Right lobe of liver (tissue), 4 donors: Measurements from ENCODE around the gene RSPH3.

Experiments used
- CTCF ChIP-seq, 4 donors: fragments of 200-600 bp in 3 of 4; fragments of 450-650 bp in 1 of 4; IDR thresholded peaks; one replicate each; pipeline versions ENCODE4 v1.5.1 to v1.8.0; 2016 to 2022; ENCODE audit warnings: antibody characterized with exemption in 4 of 4, mild to moderate bottlenecking in 2 of 4
- POLR2A ChIP-seq: fragments of 450-650 bp; IDR thresholded peaks from one replicate; pipeline ENCODE4 v1.6.1; 2017; ENCODE audit warnings: antibody characterized with exemption, mild to moderate bottlenecking
- donor health status: DM: no; HTN: no; CAD: no.
- donor health status: DM: no; HTN: no; CAD: no.
- donor health status: DM: no; HTN: yes; CAD: no.

GRCh38 chr6:158960026-158960425 is 40.0 kb downstream of the RSPH3 start:
- no peak for TF ChIP-seq POLR2A
- TF ChIP-seq CTCF (IDR thresholded peaks at IDR 0.05) = no peak
